GM12878 (cell line): Measurements from ENCODE around the gene RUNX3. TPM values are rescaled to one million over a fixed set of nuclear protein-coding genes. Genes with fewer than 3 reads are reported as not detected.

Experiments used
- ATAC-seq: fragments of 200-7000 bp; cut with Tn5 transposase; 3 replicates; pipeline ENCODE4 v1.9.1; 2020; ENCODE audit warnings: mild to moderate bottlenecking, moderate library complexity
- BruUV-seq: library from RNA; stranded (reverse); fragments of 400-500 nt; replicated peaks from 2 replicates; lab custom pipeline; 2021; lab: Mats Ljungman, UMichigan
- CTCF ChIA-PET: fragments of 300-600 bp; sonication (Branson Sonifier 250); formaldehyde crosslinking; extraction: SDS; loops from one replicate; lab custom pipeline; 2021; ENCODE audit warnings: inconsistent platforms; lab: Yijun Ruan, JAX
- POLR2A ChIA-PET: fragments of 350-600 bp; formaldehyde crosslinking; extraction: SDS; loops from one replicate; lab custom pipeline; 2021; ENCODE audit warnings: inconsistent platforms; lab: Charles Lee
- RAD21 ChIA-PET: fragments of 300-600 bp; sonication (Branson Sonifier 250); formaldehyde crosslinking; loops from one replicate; lab custom pipeline; 2023; ENCODE audit warnings: antibody characterized with exemption; ENCODE audit not compliant: unreplicated experiment; lab: Charles Lee
- SMC1A ChIA-PET: fragments of 300-600 bp; sonication (Branson Sonifier 250); formaldehyde crosslinking; loops from one replicate; lab custom pipeline; 2023; ENCODE audit not compliant: unreplicated experiment, uncharacterized antibody; lab: Charles Lee
- DNase-seq: peaks from one replicate; pipeline ENCODE4 v3.0.0-alpha.2; 2011; ENCODE audit warnings: low read depth, low spot score
- FAIRE-seq: peaks from 3 replicates; lab custom pipeline; 2011; peaks lifted over from hg19 to GRCh38; lab: Jason Lieb, UNC
- H2AFZ ChIP-seq: 2 replicates; pipeline ENCODE4 v1.6.0; 2011; ENCODE audit warnings: low read depth, low read length, control low read depth; ENCODE audit not compliant: control insufficient read depth
- H3K27ac ChIP-seq: 2 replicates; pipeline ENCODE4 v1.5.1; 2011; ENCODE audit warnings: control low read depth; ENCODE audit not compliant: control insufficient read depth, insufficient read depth
- H3K27me3 ChIP-seq, 2 experiments: replicated peaks in 1 of 2; 2 replicates each; pipeline versions ENCODE4 v1.6.0 to v1.6.1; 2011; ENCODE audit warnings: low read length in 1 of 2; ENCODE audit not compliant: control insufficient read depth in 2 of 2, insufficient read depth in 2 of 2
- H3K36me3 ChIP-seq, 2 experiments: 2 replicates each; pipeline ENCODE4 v1.5.1; 2011; ENCODE audit warnings: low read length in 1 of 2; ENCODE audit not compliant: control insufficient read depth in 2 of 2, insufficient read depth in 2 of 2
- H3K4me1 ChIP-seq: 2 replicates; pipeline ENCODE4 v1.6.1; 2011; ENCODE audit warnings: mild to moderate bottlenecking, low read length, moderate library complexity, mixed read lengths; ENCODE audit not compliant: control insufficient read depth, insufficient read depth
- H3K4me2 ChIP-seq: 2 replicates; pipeline ENCODE4 v1.6.0; 2011; ENCODE audit warnings: control low read depth; ENCODE audit not compliant: control insufficient read depth, insufficient read depth
- H3K4me3 ChIP-seq: fragments of 200-600 bp; sonication (generic); 2 replicates; pipeline ENCODE4 v1.5.1; 2016
- H3K79me2 ChIP-seq: 2 replicates; pipeline ENCODE4 v1.6.0; 2011; ENCODE audit warnings: low read length; ENCODE audit not compliant: control insufficient read depth, insufficient read depth
- H3K9ac ChIP-seq: 2 replicates; pipeline ENCODE4 v1.8.0; 2011; ENCODE audit warnings: low read length, control low read depth, mixed read lengths; ENCODE audit not compliant: control insufficient read depth, insufficient read depth
- H3K9me3 ChIP-seq: replicated peaks from 3 replicates; pipeline ENCODE4 v1.5.1; 2011; ENCODE audit warnings: mild to moderate bottlenecking, low read length; ENCODE audit not compliant: control insufficient read depth, insufficient read depth
- H4K20me1 ChIP-seq: 2 replicates; pipeline ENCODE4 v1.6.0; 2011; ENCODE audit not compliant: control insufficient read depth, insufficient read depth
- KLF5 ChIP-seq: fragments of 450-650 bp; IDR thresholded peaks from 2 replicates; pipeline ENCODE4 v1.6.1; 2014; ENCODE audit warnings: mild to moderate bottlenecking; ENCODE audit not compliant: partially characterized antibody
- RUNX3 ChIP-seq: IDR thresholded peaks from 2 replicates; pipeline ENCODE4 v1.6.1; 2012; ENCODE audit warnings: low read length, inconsistent platforms
- SREBF2 ChIP-seq: IDR thresholded peaks from 2 replicates; pipeline ENCODE4 v1.6.1; 2012; ENCODE audit warnings: mild to moderate bottlenecking, low read length
- WGBS: methylation state at CpG from one replicate; pipeline ENCODE4 v1.1.6; 2016; ENCODE audit warnings: low lambda C conversion rate; ENCODE audit not compliant: insufficient replicate concordance, insufficient coverage; ENCODE audit errors: missing lambda C conversion rate; 5-methylcytosine and 5-hydroxymethylcytosine counted together
- in situ Hi-C: fragments of 300-500 bp; cut with MboI; formaldehyde crosslinking; loops from 9 replicates; pipeline ENCODE4 v1.14.3; 2018; ENCODE audit warnings: mixed read lengths
- intact Hi-C: fragments of 100-400 bp; cut with micrococcal nuclease; formaldehyde crosslinking; loops from one replicate; pipeline ENCODE4 v1.14.2; 2022; ENCODE audit not compliant: unreplicated experiment
- polyA plus RNA-seq, 11 experiments: library from polyadenylated mRNA; depleted of rRNA in 4 of 11; unstranded in 6 of 11; stranded (reverse) in 5 of 11; fragments of >200 nt; fragmentation: Nextera tagmentation in 4 of 11; fragmentation: Illumina TruSeq in 1 of 11; extraction: Ambion mirVana in 4 of 11; extraction: Trizol in 1 of 11; gene quantifications; 1 replicate in 1 of 11; 2 replicates in 10 of 11; pipeline versions ENCODE4 v1.2.1 to v1.2.3, GENCODE V29; 2011 to 2016; ENCODE audit warnings: inconsistent platforms in 2 of 11, missing spikeins in 2 of 11, low read depth in 1 of 11
- total RNA-seq, 4 experiments: library from RNA; depleted of rRNA in 3 of 4; stranded (reverse); fragments of >200 nt in 3 of 4; fragmentation: Illumina TruSeq in 1 of 4; extraction: Trizol in 1 of 4; gene quantifications; 2 replicates each; pipeline versions ENCODE4 v1.2.1 to v1.2.3, GENCODE V29; 2013 to 2021
- TF ChIP-seq, protein P1 (sequence below): fragments of 450-650 bp; IDR thresholded peaks from 2 replicates; pipeline ENCODE4 v1.6.1; 2014; ENCODE audit warnings: mild to moderate bottlenecking
- TF ChIP-seq, protein P2 (sequence below): IDR thresholded peaks from 2 replicates; pipeline ENCODE4 v1.6.1; 2011; ENCODE audit warnings: low read depth, mild to moderate bottlenecking, low read length, moderate library complexity, borderline replicate concordance; ENCODE audit errors: extremely low read depth
- TF ChIP-seq, protein P3 (sequence below): fragments of 450-650 bp; IDR thresholded peaks from 2 replicates; pipeline ENCODE4 v1.6.1; 2018; ENCODE audit warnings: mild to moderate bottlenecking, low read depth, moderate library complexity; ENCODE audit not compliant: partially characterized antibody
- TF ChIP-seq, protein P4 (sequence below): IDR thresholded peaks from 2 replicates; pipeline ENCODE4 v1.6.1; 2011; ENCODE audit warnings: low read depth, low read length, improper control_type of control experiment, borderline replicate concordance

Gene RUNX3
- total and polyA plus RNA-seq, 10 of the 15 experiments (the other 5 are each of a cell fraction or from before 2014, with no cell fraction given), result 19.0 to 151 (median 31.4) TPM

DNA sequence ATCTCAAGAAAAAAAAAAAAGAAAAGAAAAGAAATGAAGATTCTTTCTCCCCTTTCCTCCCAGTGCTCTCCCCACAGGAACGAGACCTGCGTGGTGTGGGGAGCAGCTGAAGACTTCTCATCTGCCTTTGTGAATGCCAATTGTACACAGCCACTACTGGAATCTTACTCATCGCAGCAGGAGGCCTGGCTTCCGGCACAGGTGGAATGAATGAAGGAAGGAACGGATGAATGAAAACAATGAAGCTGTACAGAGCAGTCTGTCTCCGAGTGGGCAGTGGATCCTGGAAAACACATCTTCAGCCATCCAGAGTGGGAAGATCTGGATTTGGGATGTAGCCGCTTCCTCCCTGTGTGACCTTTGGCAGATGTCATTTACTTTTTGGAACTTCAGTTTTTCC is 64.9 kb downstream of the RUNX3 start:
- H3K9ac ChIP-seq, result no peak overlapping the region
- in situ Hi-C loops, result no loop called here
- H3K79me2 ChIP-seq, result no peaks in the 10 kb centered on the region
- peaks cover 5% of the 10 kb centered on the region for H3K4me1 ChIP-seq
- H3K4me2 ChIP-seq, result no peak overlapping the region
- no peak overlapping the region for H3K4me3 ChIP-seq
- RAD21 ChIA-PET, result interaction anchor here (0.9 to 1.7 kb wide), 3 partner anchors 11 to 450 kb away, joined by 3 to 5 read pairs (median 3); partner anchors contain the start of gene NIPAL3
- no peak overlapping the region for H3K27ac ChIP-seq
- H3K36me3 ChIP-seq, result no peaks in the 10 kb centered on the region
- no peak for TF ChIP-seq KLF5
- TF ChIP-seq, protein P1, sequence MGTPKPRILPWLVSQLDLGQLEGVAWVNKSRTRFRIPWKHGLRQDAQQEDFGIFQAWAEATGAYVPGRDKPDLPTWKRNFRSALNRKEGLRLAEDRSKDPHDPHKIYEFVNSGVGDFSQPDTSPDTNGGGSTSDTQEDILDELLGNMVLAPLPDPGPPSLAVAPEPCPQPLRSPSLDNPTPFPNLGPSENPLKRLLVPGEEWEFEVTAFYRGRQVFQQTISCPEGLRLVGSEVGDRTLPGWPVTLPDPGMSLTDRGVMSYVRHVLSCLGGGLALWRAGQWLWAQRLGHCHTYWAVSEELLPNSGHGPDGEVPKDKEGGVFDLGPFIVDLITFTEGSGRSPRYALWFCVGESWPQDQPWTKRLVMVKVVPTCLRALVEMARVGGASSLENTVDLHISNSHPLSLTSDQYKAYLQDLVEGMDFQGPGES, result no peak
- TF ChIP-seq, protein P2, sequence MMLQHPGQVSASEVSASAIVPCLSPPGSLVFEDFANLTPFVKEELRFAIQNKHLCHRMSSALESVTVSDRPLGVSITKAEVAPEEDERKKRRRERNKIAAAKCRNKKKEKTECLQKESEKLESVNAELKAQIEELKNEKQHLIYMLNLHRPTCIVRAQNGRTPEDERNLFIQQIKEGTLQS, result no peak
- TF ChIP-seq SREBF2, result no peak
- TF ChIP-seq, protein P3, sequence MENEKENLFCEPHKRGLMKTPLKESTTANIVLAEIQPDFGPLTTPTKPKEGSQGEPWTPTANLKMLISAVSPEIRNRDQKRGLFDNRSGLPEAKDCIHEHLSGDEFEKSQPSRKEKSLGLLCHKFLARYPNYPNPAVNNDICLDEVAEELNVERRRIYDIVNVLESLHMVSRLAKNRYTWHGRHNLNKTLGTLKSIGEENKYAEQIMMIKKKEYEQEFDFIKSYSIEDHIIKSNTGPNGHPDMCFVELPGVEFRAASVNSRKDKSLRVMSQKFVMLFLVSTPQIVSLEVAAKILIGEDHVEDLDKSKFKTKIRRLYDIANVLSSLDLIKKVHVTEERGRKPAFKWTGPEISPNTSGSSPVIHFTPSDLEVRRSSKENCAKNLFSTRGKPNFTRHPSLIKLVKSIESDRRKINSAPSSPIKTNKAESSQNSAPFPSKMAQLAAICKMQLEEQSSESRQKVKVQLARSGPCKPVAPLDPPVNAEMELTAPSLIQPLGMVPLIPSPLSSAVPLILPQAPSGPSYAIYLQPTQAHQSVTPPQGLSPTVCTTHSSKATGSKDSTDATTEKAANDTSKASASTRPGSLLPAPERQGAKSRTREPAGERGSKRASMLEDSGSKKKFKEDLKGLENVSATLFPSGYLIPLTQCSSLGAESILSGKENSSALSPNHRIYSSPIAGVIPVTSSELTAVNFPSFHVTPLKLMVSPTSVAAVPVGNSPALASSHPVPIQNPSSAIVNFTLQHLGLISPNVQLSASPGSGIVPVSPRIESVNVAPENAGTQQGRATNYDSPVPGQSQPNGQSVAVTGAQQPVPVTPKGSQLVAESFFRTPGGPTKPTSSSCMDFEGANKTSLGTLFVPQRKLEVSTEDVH, result no peak
- TF ChIP-seq, protein P4, sequence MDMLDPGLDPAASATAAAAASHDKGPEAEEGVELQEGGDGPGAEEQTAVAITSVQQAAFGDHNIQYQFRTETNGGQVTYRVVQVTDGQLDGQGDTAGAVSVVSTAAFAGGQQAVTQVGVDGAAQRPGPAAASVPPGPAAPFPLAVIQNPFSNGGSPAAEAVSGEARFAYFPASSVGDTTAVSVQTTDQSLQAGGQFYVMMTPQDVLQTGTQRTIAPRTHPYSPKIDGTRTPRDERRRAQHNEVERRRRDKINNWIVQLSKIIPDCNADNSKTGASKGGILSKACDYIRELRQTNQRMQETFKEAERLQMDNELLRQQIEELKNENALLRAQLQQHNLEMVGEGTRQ, result no peak
- no peak for TF ChIP-seq RUNX3
- TF ChIP-seq, all 136 proteins: peak for 0
- 52% methylated on average over 7 of the region's 7 CpGs for WGBS
- FAIRE-seq (no peak), DNase-seq (no peak), ATAC-seq (no peak)
- Histone ChIP-seq H4K20me1 (no peaks in the 10 kb centered on the region), H3K27me3 (peaks cover 3 to 7% of the 10 kb centered on the region in 2 experiments), H2AFZ (no peak overlapping the region), H3K9me3 (no peaks in the 10 kb centered on the region)
- ChIA-PET SMC1A (interaction anchor here (1.5 to 2.5 kb wide), 4 partner anchors 11 to 34 kb away, joined by 3 to 13 read pairs (median 6); no protein-coding TSS in a partner anchor), POLR2A (interaction anchor here (0.6 to 1.6 kb wide), 2 partner anchors 9 to 16 kb away, joined by 3 to 4 read pairs; no protein-coding TSS in a partner anchor), CTCF (interaction anchor here (0.6 to 3.9 kb wide), 9 partner anchors 10 to 338 kb away, joined by 3 to 15 read pairs (median 4); partner anchors contain the start of gene RUNX3)
- intact Hi-C loops, result no loop called here
- no TSS peak for BruUV-seq
